Thyroid gland (tissue), 4 donors: ENCODE results near the gene CBR1. TPM values are rescaled to one million over a fixed set of nuclear protein-coding genes. Genes with fewer than 3 reads are reported as not detected.

Experiments used
- DNase-seq, 2 donors: peaks; one replicate each; pipeline ENCODE4 v3.0.0-alpha.2; 2019
- H3K27ac ChIP-seq, 3 donors: fragments of 200-600 bp; sonication (generic); 1 replicate in 2 of 3; 2 replicates in 1 of 3; pipeline ENCODE4 v1.5.1; 2016 to 2019; ENCODE audit warnings: mild to moderate bottlenecking in 1 of 3, moderate library complexity in 1 of 3
- H3K27me3 ChIP-seq: fragments of 200-600 bp; sonication (generic); one replicate; pipeline ENCODE4 v1.5.1; 2019
- H3K36me3 ChIP-seq, 2 donors: fragments of 200-600 bp; sonication (generic); one replicate each; pipeline ENCODE4 v1.5.1; 2016 to 2019
- H3K4me1 ChIP-seq, 2 donors: fragments of 200-600 bp; sonication (generic); one replicate each; pipeline ENCODE4 v1.5.1; 2017 to 2019
- H3K4me3 ChIP-seq, 3 donors: fragments of 200-600 bp; sonication (generic); replicated peaks in 1 of 3; 1 replicate in 2 of 3; 2 replicates in 1 of 3; pipeline ENCODE4 v1.5.1; 2016; ENCODE audit warnings: mild to moderate bottlenecking in 1 of 3
- H3K9me3 ChIP-seq: fragments of 200-600 bp; sonication (generic); one replicate; pipeline ENCODE4 v1.5.1; 2017
- POLR2A ChIP-seq, 2 donors: fragments of 450-650 bp; IDR thresholded peaks; one replicate each; pipeline ENCODE4 v1.6.1; 2017; ENCODE audit warnings: antibody characterized with exemption in 2 of 2, mild to moderate bottlenecking in 2 of 2, moderate library complexity in 1 of 2
- WGBS, 2 donors: methylation state at CpG; one replicate each; pipeline ENCODE4 v1.1.5; 2017; 5-methylcytosine and 5-hydroxymethylcytosine counted together
- intact Hi-C: fragments of 100-400 bp; cut with DNase I; formaldehyde crosslinking; loops from one replicate; pipeline ENCODE4 v1.15.1; 2023
- total RNA-seq, 4 donors: library from RNA; depleted of rRNA; stranded (reverse); fragments of >200 nt; gene quantifications; one replicate each; pipeline ENCODE4 v1.2.3, GENCODE V29; 2016
- TF ChIP-seq, protein P1 (sequence below), 6 experiments: fragments of 200-600 bp in 3 of 6; fragments of 450-650 bp in 3 of 6; sonication (generic) in 3 of 6; IDR thresholded peaks; one replicate each; pipeline ENCODE4 v1.5.1; 2016 to 2019; ENCODE audit warnings: antibody characterized with exemption in 6 of 6, mild to moderate bottlenecking in 2 of 6, inconsistent platforms in 1 of 6, moderate library complexity in 1 of 6

CBR1 gene
- total RNA-seq, 4 donors from 2014 or later, result 206 to 600 (median 418) TPM

DNA sequence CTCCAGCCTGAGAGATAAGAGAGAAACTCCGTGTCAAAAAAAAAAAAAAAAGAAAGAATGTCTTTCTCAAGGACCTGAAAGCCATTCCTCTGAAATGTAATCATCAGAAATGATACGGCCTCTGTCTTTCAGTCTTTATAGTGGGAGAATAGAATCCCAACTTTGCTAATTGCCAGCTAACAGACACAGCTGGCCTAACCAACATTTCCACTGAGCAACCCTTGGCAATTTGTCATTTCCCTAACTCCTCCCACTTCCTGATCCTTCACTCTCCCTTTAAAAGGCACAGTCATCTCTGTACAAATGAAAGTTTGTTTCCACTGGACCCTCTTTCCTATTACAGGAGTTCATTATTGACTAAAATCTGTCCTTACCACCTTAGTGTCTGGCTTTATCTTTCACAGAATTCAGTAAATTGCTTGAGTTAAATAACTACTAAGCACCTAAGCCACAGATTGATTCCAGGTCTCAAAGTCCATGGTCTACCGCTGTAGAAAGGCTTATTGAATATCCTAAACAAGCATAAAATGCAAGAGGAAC is 4.3 kb upstream of the CBR1 start:
- TF ChIP-seq POLR2A (IDR thresholded peaks at IDR 0.05), result no peak
- TF ChIP-seq, protein P1, sequence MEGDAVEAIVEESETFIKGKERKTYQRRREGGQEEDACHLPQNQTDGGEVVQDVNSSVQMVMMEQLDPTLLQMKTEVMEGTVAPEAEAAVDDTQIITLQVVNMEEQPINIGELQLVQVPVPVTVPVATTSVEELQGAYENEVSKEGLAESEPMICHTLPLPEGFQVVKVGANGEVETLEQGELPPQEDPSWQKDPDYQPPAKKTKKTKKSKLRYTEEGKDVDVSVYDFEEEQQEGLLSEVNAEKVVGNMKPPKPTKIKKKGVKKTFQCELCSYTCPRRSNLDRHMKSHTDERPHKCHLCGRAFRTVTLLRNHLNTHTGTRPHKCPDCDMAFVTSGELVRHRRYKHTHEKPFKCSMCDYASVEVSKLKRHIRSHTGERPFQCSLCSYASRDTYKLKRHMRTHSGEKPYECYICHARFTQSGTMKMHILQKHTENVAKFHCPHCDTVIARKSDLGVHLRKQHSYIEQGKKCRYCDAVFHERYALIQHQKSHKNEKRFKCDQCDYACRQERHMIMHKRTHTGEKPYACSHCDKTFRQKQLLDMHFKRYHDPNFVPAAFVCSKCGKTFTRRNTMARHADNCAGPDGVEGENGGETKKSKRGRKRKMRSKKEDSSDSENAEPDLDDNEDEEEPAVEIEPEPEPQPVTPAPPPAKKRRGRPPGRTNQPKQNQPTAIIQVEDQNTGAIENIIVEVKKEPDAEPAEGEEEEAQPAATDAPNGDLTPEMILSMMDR (IDR thresholded peaks at IDR 0.05), result no peak
- Histone ChIP-seq H3K4me3 (no peak overlapping the region), H3K36me3 (no peaks in the 10 kb centered on the region), H3K4me1 (peaks cover 8 to 12% of the 10 kb centered on the region in 2 donors), H3K27me3 (no peaks in the 10 kb centered on the region), H3K27ac (no peak overlapping the region), H3K9me3 (no peaks in the 10 kb centered on the region)
- intact Hi-C loops, result no loop called here
- no peak for DNase-seq
- WGBS, 2 donors, result 54 to 85% methylated on average over 3 of the region's 3 CpGs

DNA sequence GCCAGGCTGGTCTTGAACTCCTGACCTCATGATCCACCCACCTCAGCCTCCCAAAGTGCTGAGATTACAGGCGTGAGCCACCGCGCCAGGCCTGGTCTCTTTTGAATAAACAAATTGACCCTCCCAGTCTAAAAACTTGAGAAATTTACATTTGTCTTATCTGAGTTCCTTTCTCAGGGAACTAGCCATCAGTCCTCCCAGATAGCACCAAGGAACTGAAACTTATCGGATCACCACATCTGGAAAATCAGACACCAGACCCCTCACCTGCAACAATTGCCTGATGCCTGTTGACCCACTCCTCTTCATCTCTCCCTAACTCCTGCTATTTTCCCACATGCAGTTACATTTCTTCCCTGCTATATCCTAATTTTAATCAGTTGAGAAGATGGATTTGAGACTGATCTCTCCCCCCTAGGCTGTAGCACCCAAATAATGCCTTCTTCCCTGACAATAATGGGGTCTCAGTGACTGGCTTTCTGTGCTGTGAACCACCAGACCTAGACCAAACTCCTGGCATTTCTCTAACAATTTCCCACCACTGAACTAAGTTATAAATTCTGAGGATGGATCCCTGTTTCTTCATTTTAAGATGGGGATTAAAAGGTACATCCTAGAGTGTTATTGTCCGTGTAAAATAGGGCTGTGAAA is 951 bp upstream of the CBR1 start:
- TF ChIP-seq, protein P1 (IDR thresholded peaks at IDR 0.05), result no peak
- TF ChIP-seq POLR2A (IDR thresholded peaks at IDR 0.05), result no peak
- 97 to 98% methylated on average over 5 of the region's 5 CpGs for whole genome bisulfite sequencing, 2 donors
- intact Hi-C loops, result no loop called here

DNA sequence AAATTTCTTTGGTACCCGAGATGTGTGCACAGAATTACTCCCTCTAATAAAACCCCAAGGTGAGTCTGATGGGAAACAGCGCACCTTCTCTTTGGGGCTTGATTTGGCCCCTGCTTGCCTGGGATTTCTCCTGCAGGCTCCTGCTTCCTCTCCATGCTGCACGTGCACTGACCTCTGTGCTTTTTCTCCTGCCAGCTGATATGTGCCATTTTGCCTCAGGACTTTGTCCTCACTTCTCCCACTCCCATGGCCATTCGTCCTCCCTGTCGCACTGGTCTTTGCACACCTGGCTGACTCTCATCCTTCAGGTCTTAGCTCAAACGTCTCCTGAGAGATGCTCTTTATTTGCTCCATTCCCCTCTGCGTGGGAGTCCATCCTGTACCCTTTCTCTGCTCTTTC is 1.2 kb downstream of the CBR1 start:
- 85 to 88% methylated on average over 6 to 7 of the region's 7 CpGs for WGBS, 2 donors
- intact Hi-C loops, result loop anchor here (5.0 kb wide), 2 partner anchors 41 to 241 kb away; no protein-coding TSS in a partner anchor
- TF ChIP-seq POLR2A (IDR thresholded peaks at IDR 0.05), result no peak
- TF ChIP-seq, protein P1 (IDR thresholded peaks at IDR 0.05), result no peak
- H3K4me1 ChIP-seq, result peaks cover 18 to 61% of the 10 kb centered on the region in 2 donors
- no peaks in the 10 kb centered on the region for H3K36me3 ChIP-seq
- no peaks in the 10 kb centered on the region for H3K9me3 ChIP-seq
- H3K4me3 ChIP-seq, result no peak overlapping the region
- H3K27ac ChIP-seq, result no peak overlapping the region
- no peaks in the 10 kb centered on the region for H3K27me3 ChIP-seq
- no peak for DNase-seq

More for the DNA sequence above, 951 bp upstream of the CBR1 start:
- no peak for DNase-seq
- Histone ChIP-seq H3K4me3 (no peak overlapping the region), H3K9me3 (no peaks in the 10 kb centered on the region), H3K27ac (peak overlapping the region; percentile 65 to 79 (median 72)), H3K27me3 (no peaks in the 10 kb centered on the region), H3K36me3 (no peaks in the 10 kb centered on the region), H3K4me1 (peaks cover 18 to 46% of the 10 kb centered on the region in 2 donors)

DNA sequence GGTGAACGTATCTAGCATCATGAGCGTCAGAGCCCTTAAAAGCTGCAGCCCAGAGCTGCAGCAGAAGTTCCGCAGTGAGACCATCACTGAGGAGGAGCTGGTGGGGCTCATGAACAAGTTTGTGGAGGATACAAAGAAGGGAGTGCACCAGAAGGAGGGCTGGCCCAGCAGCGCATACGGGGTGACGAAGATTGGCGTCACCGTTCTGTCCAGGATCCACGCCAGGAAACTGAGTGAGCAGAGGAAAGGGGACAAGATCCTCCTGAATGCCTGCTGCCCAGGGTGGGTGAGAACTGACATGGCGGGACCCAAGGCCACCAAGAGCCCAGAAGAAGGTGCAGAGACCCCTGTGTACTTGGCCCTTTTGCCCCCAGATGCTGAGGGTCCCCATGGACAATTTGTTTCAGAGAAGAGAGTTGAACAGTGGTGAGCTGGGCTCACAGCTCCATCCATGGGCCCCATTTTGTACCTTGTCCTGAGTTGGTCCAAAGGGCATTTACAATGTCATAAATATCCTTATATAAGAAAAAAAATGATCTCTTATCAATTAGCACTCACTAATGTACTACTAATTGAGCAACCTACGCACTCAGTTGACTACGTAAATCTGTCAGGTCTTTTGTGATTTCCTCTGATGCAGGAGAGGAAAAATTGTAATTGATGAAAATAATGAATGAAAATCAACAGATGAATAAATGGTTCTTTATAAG is 2.8 kb downstream of the CBR1 start:
- no peak for TF ChIP-seq POLR2A (IDR thresholded peaks at IDR 0.05)
- TF ChIP-seq, protein P1 (IDR thresholded peaks at IDR 0.05), result no peak
- 96% methylated on average over 12 of the region's 12 CpGs for WGBS, 2 donors
- Histone ChIP-seq H3K4me3 (no peak overlapping the region), H3K9me3 (no peaks in the 10 kb centered on the region), H3K4me1 (peaks cover 18 to 61% of the 10 kb centered on the region in 2 donors), H3K27ac (peak overlapping the region in 2 of 3 donors; percentile 29 to 33), H3K27me3 (no peaks in the 10 kb centered on the region), H3K36me3 (no peaks in the 10 kb centered on the region)
- intact Hi-C loops, result loop anchor here (5.0 kb wide), 2 partner anchors 40 to 240 kb away; no protein-coding TSS in a partner anchor
- DNase-seq, result no peak
